Osteocyte (in vitro differentiated cells): Measurements from ENCODE around the gene ZNF140. TPM values are rescaled to one million over a fixed set of nuclear protein-coding genes. Genes with fewer than 3 reads are reported as not detected.

Experiments used
- DNase-seq: peaks from one replicate; pipeline ENCODE4 v3.0.0; 2021; ENCODE audit warnings: mixed read lengths; ENCODE audit not compliant: unreplicated experiment; ENCODE audit errors: extremely low spot score
- H3K27ac Mint-ChIP-seq: one replicate; pipeline ENCODE4 v1.8.0; 2021; ENCODE audit warnings: mild to moderate bottlenecking, mixed read lengths; ENCODE audit not compliant: unreplicated experiment
- H3K27me3 Mint-ChIP-seq: one replicate; pipeline ENCODE4 v1.8.0; 2021; ENCODE audit warnings: mixed read lengths; ENCODE audit not compliant: unreplicated experiment
- H3K36me3 Mint-ChIP-seq: one replicate; pipeline ENCODE4 v1.8.0; 2021; ENCODE audit warnings: mixed read lengths; ENCODE audit not compliant: unreplicated experiment
- H3K4me1 Mint-ChIP-seq: one replicate; pipeline ENCODE4 v1.8.0; 2021; ENCODE audit warnings: mixed read lengths; ENCODE audit not compliant: unreplicated experiment
- H3K4me3 Mint-ChIP-seq: one replicate; pipeline ENCODE4 v1.8.0; 2021; ENCODE audit warnings: mild to moderate bottlenecking, moderate library complexity, mixed read lengths; ENCODE audit not compliant: unreplicated experiment
- H3K9me3 Mint-ChIP-seq: one replicate; pipeline ENCODE4 v1.8.0; 2021; ENCODE audit warnings: mixed read lengths; ENCODE audit not compliant: unreplicated experiment
- total RNA-seq: library from RNA; stranded (reverse); gene quantifications from 2 replicates; pipeline ENCODE4 v1.2.1, GENCODE V29; 2021
- TF ChIP-seq, protein P1 (sequence below): fragments of 200-600 bp; sonication (generic); IDR thresholded peaks from 2 replicates; pipeline ENCODE4 v1.5.0; 2021; ENCODE audit warnings: antibody characterized with exemption, mild to moderate bottlenecking, moderate library complexity

The ZNF140 gene
- total RNA-seq, 1 donor from 2014 or later, result 19.6 TPM

DNA sequence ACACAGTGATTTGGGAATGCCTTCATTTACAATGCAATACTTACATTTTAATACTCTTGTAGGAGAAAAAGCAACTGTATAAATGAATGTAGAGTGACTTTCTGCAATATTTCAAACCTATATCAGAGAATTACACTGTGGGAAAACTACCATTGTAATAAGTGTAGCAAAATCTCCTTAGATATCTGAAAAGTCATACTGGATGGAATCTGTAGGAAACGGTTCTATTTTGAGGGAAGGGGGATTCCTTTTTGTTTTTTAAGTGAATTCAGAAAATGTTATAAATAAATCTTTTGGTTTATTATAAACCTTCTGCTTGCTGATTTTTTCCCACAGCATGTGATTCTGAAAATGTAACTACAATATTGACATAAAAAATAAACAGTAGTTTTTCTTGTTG lies 26.4 kb downstream of the ZNF140 start:
- Mint-ChIP-seq H3K27me3 (no peaks in the 10 kb centered on the region), H3K9me3 (peaks cover 40% of the 10 kb centered on the region), H3K27ac (no peak overlapping the region), H3K4me1 (no peaks in the 10 kb centered on the region), H3K4me3 (no peak overlapping the region), H3K36me3 (peaks cover 79% of the 10 kb centered on the region)
- DNase-seq, result no peak
- TF ChIP-seq, protein P1, sequence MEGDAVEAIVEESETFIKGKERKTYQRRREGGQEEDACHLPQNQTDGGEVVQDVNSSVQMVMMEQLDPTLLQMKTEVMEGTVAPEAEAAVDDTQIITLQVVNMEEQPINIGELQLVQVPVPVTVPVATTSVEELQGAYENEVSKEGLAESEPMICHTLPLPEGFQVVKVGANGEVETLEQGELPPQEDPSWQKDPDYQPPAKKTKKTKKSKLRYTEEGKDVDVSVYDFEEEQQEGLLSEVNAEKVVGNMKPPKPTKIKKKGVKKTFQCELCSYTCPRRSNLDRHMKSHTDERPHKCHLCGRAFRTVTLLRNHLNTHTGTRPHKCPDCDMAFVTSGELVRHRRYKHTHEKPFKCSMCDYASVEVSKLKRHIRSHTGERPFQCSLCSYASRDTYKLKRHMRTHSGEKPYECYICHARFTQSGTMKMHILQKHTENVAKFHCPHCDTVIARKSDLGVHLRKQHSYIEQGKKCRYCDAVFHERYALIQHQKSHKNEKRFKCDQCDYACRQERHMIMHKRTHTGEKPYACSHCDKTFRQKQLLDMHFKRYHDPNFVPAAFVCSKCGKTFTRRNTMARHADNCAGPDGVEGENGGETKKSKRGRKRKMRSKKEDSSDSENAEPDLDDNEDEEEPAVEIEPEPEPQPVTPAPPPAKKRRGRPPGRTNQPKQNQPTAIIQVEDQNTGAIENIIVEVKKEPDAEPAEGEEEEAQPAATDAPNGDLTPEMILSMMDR, result no peak

DNA sequence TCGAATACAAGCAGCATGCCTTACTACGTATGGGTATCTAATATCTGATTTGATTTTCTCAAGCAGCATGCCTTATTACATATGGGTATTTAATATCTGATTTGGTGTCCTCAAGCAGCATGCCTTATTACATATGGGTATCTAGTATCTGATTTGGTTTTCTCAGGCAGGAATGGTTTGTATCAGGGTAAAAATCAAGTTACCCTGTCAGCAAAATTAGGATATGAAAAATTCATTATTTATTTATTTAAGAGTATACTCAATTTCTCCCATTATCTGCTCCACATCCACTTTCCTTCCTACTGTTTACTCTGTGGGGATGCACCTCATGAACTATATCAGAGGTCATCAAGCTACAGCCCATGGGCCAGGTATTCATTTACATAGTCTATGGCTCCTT lies 27.4 kb downstream of the ZNF140 start:
- Mint-ChIP-seq H3K27me3 (no peaks in the 10 kb centered on the region), H3K4me3 (no peak overlapping the region), H3K9me3 (peaks cover 43% of the 10 kb centered on the region), H3K36me3 (peaks cover 73% of the 10 kb centered on the region), H3K4me1 (no peaks in the 10 kb centered on the region), H3K27ac (no peak overlapping the region)
- TF ChIP-seq, protein P1, result no peak
- DNase-seq, result no peak

DNA sequence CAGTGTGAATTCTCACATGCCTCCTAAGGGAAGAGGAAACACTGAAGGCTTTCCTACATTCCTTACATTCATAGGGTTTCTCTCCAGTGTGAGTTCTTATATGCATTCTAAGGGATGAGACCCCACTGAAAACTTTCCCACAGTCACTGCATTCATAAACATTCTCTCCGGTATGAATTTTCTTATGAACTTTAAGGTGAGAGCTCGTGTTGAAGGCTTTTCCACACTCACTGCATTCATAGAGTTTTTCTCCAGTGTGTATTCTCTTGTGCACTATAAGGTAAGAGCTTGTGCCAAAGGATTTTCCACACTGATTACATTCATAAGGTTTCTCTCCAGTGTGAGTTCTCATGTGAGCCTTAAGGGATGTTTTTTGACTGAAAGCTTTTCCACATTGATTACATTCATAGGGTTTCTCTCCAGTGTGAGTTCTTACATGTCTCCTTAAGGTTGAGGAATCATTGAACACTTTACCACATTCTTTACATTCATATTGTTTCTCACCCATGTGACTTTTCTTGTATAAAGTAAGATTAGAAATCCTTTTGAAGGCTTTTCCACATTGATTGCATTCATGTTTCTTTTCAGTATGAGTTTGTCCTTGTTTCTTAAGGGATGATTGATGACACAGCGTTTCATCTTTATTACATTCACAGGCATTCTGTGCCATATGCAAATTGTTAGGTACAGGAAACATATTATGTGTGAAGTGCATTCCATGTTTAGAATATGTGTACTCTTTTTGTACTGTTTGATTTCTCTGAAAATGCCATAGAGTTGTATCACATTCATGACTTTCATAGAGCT lies 39.9 kb downstream of the ZNF140 start:
- H3K4me3 Mint-ChIP-seq, result no peak overlapping the region
- TF ChIP-seq, protein P1, result no peak
- H3K4me1 Mint-ChIP-seq, result no peaks in the 10 kb centered on the region
- H3K36me3 Mint-ChIP-seq, result peaks cover 75% of the 10 kb centered on the region
- H3K27ac Mint-ChIP-seq, result no peak overlapping the region
- H3K27me3 Mint-ChIP-seq, result no peaks in the 10 kb centered on the region
- H3K9me3 Mint-ChIP-seq, result peaks cover 56% of the 10 kb centered on the region
- DNase-seq, result no peak

DNA sequence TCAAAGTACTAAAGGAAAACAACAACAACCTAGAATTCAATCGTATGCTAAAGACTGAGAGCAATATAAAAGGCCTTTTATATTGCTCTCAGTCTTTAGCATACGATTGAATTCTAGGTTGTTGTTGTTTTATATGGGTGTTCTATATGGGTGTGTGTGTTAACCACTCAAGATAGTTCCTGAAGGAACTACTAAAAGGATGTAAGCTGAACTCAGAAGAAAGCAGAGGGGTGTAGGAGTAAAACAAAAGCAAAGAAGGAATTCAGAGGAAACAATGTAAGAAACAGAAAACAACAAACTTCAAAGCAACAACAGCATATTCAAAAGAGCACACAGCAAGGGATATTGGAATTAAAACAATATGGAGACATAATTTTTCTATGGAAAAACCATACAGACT lies 44.0 kb downstream of the ZNF140 start:
- TF ChIP-seq, protein P1, result no peak
- Mint-ChIP-seq H3K4me3 (no peak overlapping the region), H3K27me3 (no peaks in the 10 kb centered on the region), H3K36me3 (peaks cover 70% of the 10 kb centered on the region), H3K9me3 (peaks cover 47% of the 10 kb centered on the region), H3K27ac (no peak overlapping the region), H3K4me1 (peaks cover 6% of the 10 kb centered on the region)
- DNase-seq, result no peak

DNA sequence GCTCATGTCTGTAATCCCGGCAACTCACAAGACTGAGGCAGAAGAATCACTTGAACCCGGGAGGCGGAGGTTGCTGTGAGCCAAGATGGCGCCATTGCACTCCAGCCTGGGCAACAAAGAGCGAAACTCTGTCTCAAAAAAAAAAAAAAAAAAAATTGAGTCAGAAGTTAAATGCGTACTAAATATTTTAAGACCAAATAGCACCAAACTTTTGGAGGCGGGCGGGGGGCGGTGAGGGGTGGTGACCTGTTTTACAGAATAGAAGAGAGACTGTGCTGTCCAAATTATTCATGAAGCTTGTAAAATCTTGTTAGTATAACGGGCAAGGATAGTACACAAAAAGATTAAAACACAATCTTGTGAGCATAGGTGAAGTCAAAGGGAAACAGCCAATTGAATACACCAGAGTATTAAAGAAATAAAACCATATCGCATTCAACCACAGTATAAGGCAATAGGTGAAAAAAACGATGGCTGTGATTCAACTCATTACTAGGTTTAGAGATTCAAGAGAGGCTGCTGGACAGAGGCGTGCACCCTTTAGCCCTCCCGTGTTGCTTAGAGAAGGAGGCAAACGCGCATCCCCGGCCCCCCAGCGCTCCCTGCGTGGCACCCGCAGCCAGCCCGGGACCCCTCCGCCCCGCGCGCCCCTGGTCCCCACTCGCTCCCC lies 48.8 kb downstream of the ZNF140 start:
- DNase-seq, result no peak
- Mint-ChIP-seq H3K27me3 (no peaks in the 10 kb centered on the region), H3K4me3 (peak overlapping the region; percentile 96), H3K36me3 (peaks cover 58% of the 10 kb centered on the region), H3K9me3 (peaks cover 36% of the 10 kb centered on the region), H3K27ac (peak overlapping the region; percentile 99), H3K4me1 (peaks cover 15% of the 10 kb centered on the region)
- TF ChIP-seq, protein P1, result no peak
